Natural killer cell (primary cell): ENCODE data around the gene FBLN1. TPM values are rescaled to one million over a fixed set of nuclear protein-coding genes. Genes with fewer than 3 reads are reported as not detected.

Experiments
- ATAC-seq, 3 donors: fragments of 150-1000 bp in 2 of 3; fragments of 200-7000 bp in 1 of 3; cut with Tn5 transposase; 1 replicate in 1 of 3; 2 replicates in 2 of 3; pipeline ENCODE4 v1.10.0; 2021; ENCODE audit warnings: mild to moderate bottlenecking in 2 of 3, moderate library complexity in 2 of 3
- DNase-seq, 2 donors: peaks; one replicate each; pipeline versions ENCODE4 v3.0.0 to v3.0.0-alpha.2; 2013 to 2021; ENCODE audit warnings: mixed read lengths in 1 of 2
- H3K27ac ChIP-seq: one replicate; pipeline ENCODE4 v1.5.1; 2013; ENCODE audit warnings: mild to moderate bottlenecking, low read length
- H3K27me3 ChIP-seq: one replicate; pipeline ENCODE4 v1.6.1; 2013; ENCODE audit warnings: low read length; ENCODE audit not compliant: control insufficient read depth, insufficient read depth
- H3K36me3 ChIP-seq: one replicate; pipeline ENCODE4 v1.6.1; 2013; ENCODE audit warnings: low read length; ENCODE audit not compliant: control insufficient read depth, insufficient read depth
- H3K4me1 ChIP-seq: one replicate; pipeline ENCODE4 v1.6.1; 2013; ENCODE audit warnings: low read length; ENCODE audit not compliant: control insufficient read depth, insufficient read depth
- H3K4me3 ChIP-seq: one replicate; pipeline ENCODE4 v1.5.1; 2013; ENCODE audit warnings: low read length
- H3K9me3 ChIP-seq: one replicate; pipeline ENCODE4 v1.6.1; 2013; ENCODE audit warnings: low read length; ENCODE audit not compliant: control insufficient read depth, insufficient read depth
- H3K27ac Mint-ChIP-seq, 2 donors: one replicate each; pipeline ENCODE4 v1.8.0; 2022; ENCODE audit warnings: mild to moderate bottlenecking in 2 of 2, mixed read lengths in 2 of 2, moderate library complexity in 1 of 2
- H3K27me3 Mint-ChIP-seq, 2 donors: one replicate each; pipeline ENCODE4 v1.8.0; 2022; ENCODE audit warnings: low read depth in 2 of 2, mixed read lengths in 2 of 2
- H3K36me3 Mint-ChIP-seq: one replicate; pipeline ENCODE4 v1.8.0; 2022; ENCODE audit warnings: mixed read lengths
- H3K4me1 Mint-ChIP-seq, 2 donors: one replicate each; pipeline ENCODE4 v1.8.0; 2022; ENCODE audit warnings: mixed read lengths in 2 of 2
- H3K4me3 Mint-ChIP-seq: one replicate; pipeline ENCODE4 v1.8.0; 2022; ENCODE audit warnings: mild to moderate bottlenecking, moderate library complexity, mixed read lengths
- H3K9me3 Mint-ChIP-seq, 2 donors: one replicate each; pipeline ENCODE4 v1.8.0; 2022; ENCODE audit warnings: mixed read lengths in 2 of 2
- WGBS: methylation state at CpG from one replicate; pipeline ENCODE4 v1.1.7; 2013; ENCODE audit warnings: missing lambda C conversion rate; ENCODE audit not compliant: insufficient coverage; 5-methylcytosine and 5-hydroxymethylcytosine counted together
- intact Hi-C: fragments of 100-400 bp; cut with micrococcal nuclease; formaldehyde crosslinking; loops from one replicate; pipeline ENCODE4 v1.14.2; 2022
- total RNA-seq, 4 donors: library from RNA; stranded (reverse); fragments of 120-200 nt in 1 of 4; gene quantifications; one replicate each; pipeline versions ENCODE4 v1.2.3 to v1.2.4, GENCODE V29; 2013 to 2022
- TF ChIP-seq, protein P1 (sequence below): fragments of 200-600 bp; IDR thresholded peaks from one replicate; pipeline ENCODE4 v1.8.0; 2022; ENCODE audit warnings: antibody characterized with exemption

The FBLN1 gene
- total RNA-seq, 3 donors from 2014 or later (not counting 1 experiment from before 2014, with no cell fraction given): 0.58 TPM; not detected in 2

DNA sequence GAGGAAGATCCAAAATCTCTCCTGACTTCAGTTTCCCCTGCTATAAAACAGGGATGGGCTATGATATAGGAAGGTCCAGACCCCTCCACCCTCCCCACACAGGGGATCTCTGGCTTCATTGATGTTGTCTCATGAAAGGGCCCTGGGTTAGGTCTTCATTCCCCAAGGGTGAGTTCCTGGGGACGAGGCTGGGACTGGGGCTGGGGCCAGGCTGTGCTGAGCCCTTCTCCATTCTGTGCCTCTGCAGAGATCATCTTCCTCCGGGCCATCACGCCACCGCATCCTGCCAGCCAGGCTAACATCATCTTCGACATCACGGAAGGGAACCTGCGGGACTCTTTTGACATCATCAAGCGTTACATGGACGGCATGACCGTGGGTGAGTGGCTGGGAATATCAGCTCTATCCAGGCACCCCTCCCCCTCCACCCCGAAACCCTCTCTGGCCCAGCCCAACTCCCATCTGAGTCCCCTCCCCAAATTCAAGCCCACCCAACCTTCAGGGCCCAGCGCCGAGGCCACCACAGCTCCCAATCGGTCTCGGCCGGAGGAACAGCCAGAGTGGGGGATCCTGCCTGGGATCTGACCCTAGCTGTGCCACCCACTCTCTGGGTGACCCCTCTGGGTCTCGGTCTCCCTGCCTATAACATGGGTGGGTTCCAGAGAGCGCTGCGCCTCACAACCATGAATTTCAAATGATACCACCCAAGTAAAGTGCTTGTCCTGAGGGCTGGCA lies 74.2 kb downstream of the FBLN1 start:
- 92% methylated on average over 19 of the region's 19 CpGs for WGBS
- Mint-ChIP-seq H3K36me3 (no peaks in the 10 kb centered on the region), H3K27me3 (peaks cover 0 to 8% of the 10 kb centered on the region in 2 donors), H3K4me1 (peaks cover 0 to 8% of the 10 kb centered on the region in 2 donors), H3K4me3 (no peak overlapping the region), H3K27ac (no peak overlapping the region), H3K9me3 (no peaks in the 10 kb centered on the region)
- intact Hi-C loops: loop anchor here (10.0 kb wide), 1 partner anchor 288 kb away; no protein-coding TSS in a partner anchor
- Histone ChIP-seq H3K27me3 (peaks cover 2% of the 10 kb centered on the region), H3K36me3 (no peaks in the 10 kb centered on the region), H3K4me1 (peaks cover 13% of the 10 kb centered on the region), H3K4me3 (no peak overlapping the region), H3K9me3 (no peaks in the 10 kb centered on the region), H3K27ac (no peak overlapping the region)
- no peak for DNase-seq
- TF ChIP-seq, protein P1, sequence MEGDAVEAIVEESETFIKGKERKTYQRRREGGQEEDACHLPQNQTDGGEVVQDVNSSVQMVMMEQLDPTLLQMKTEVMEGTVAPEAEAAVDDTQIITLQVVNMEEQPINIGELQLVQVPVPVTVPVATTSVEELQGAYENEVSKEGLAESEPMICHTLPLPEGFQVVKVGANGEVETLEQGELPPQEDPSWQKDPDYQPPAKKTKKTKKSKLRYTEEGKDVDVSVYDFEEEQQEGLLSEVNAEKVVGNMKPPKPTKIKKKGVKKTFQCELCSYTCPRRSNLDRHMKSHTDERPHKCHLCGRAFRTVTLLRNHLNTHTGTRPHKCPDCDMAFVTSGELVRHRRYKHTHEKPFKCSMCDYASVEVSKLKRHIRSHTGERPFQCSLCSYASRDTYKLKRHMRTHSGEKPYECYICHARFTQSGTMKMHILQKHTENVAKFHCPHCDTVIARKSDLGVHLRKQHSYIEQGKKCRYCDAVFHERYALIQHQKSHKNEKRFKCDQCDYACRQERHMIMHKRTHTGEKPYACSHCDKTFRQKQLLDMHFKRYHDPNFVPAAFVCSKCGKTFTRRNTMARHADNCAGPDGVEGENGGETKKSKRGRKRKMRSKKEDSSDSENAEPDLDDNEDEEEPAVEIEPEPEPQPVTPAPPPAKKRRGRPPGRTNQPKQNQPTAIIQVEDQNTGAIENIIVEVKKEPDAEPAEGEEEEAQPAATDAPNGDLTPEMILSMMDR: no peak
- ATAC-seq: no peak

DNA sequence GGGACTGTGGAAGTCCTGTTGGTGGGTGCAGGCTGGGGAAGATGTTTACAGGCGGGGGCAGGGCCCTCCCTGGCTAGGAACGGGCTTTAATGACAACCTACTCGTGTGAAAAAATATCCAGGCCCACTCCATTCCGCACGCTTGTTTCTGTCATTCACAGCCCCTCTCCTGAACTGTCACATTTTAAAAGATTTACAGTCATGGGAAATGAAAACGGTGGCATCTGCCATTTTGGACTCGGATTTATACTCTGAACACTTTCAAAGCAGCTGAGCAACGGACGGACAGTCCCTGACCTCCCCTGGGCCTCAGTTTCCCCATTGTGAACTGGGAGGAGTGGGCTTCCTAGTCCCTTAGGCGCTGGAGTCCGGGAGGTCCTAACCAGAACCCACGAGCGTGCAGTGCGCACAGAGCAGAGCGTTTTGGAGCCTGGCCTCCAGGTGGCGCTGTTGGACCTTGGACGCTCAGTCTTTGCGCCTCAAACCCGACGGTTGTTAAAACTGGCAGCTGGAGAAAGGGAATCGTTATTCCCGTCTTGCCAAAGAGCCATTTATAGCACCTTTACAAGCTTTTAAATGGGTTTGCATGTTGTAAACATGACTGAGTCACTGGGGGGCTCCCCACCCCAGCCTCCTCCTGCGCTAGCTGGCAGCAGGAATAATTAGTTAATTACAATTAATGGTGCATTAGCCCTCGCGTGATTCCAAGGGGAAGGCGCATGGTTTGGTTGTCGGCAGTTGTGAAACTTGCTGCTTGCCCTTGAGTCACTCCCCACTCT lies 75.3 kb downstream of the FBLN1 start:
- Mint-ChIP-seq H3K36me3 (no peaks in the 10 kb centered on the region), H3K4me1 (peaks cover 0 to 8% of the 10 kb centered on the region in 2 donors), H3K9me3 (no peaks in the 10 kb centered on the region), H3K27me3 (peaks cover 0 to 8% of the 10 kb centered on the region in 2 donors), H3K4me3 (no peak overlapping the region), H3K27ac (no peak overlapping the region)
- Histone ChIP-seq H3K27ac (no peak overlapping the region), H3K4me1 (peaks cover 18% of the 10 kb centered on the region), H3K9me3 (peaks cover 6% of the 10 kb centered on the region), H3K27me3 (peaks cover 2% of the 10 kb centered on the region), H3K36me3 (no peaks in the 10 kb centered on the region), H3K4me3 (no peak overlapping the region)
- TF ChIP-seq, protein P1: peak; percentile 92
- WGBS: 24% methylated on average over 27 of the region's 27 CpGs
- DNase-seq: peak; percentile 73 to 85
- intact Hi-C loops: loop anchor here (1.0 to 10.0 kb wide), 2 partner anchors 287 to 538 kb away; no protein-coding TSS in a partner anchor
- ATAC-seq: peak; percentile 77 to 86 (median 85)

DNA sequence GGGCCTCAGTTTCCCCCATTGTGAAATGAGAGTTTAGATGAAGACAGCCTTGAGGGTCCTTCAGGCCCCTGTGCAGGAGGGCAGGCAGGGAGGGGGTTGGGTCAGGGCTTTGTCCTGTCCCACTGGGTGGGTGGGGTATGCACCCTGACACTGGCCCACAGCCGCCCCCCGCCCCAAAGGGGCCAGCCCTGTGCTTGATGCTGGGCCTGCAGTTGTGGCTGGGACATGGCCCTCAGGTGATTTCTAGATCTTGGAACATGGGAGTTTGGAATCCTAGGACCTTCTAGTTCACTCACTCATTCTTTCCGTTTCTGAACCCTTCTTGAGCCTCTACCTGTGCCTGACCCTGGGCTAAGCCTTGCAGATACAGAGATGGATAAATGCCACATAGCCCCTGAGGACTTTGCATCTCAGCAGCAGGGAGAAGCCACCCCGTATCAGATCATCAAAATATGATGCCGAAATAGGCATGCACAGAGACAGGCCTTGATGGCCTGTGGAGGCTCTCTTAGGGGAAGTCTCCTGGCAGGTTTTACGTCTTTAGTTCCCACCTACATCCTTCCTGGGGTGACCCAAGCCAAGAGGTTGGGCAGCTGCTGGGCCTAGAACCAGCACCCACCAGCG lies 76.0 kb downstream of the FBLN1 start:
- Histone ChIP-seq H3K27ac (no peak overlapping the region), H3K36me3 (no peaks in the 10 kb centered on the region), H3K4me1 (peaks cover 25% of the 10 kb centered on the region), H3K9me3 (peaks cover 13% of the 10 kb centered on the region), H3K27me3 (peaks cover 2% of the 10 kb centered on the region), H3K4me3 (no peak overlapping the region)
- no peaks in the 10 kb centered on the region for H3K36me3 Mint-ChIP-seq
- peaks cover 4 to 13% of the 10 kb centered on the region in 2 donors for H3K4me1 Mint-ChIP-seq
- WGBS: 82% methylated on average over 7 of the region's 7 CpGs
- intact Hi-C loops: loop anchor here (1.0 to 10.0 kb wide), 2 partner anchors 286 to 538 kb away; no protein-coding TSS in a partner anchor
- ATAC-seq (no peak), DNase-seq (no peak)
- H3K9me3 Mint-ChIP-seq: no peaks in the 10 kb centered on the region
- TF ChIP-seq, protein P1: no peak
- no peak overlapping the region for H3K4me3 Mint-ChIP-seq
- H3K27ac Mint-ChIP-seq: no peak overlapping the region
- peaks cover 0 to 8% of the 10 kb centered on the region in 2 donors for H3K27me3 Mint-ChIP-seq
